GM10847 (cell line): ENCODE results near the gene IKZF2.

Source experiments
- POLR2A ChIP-seq: IDR thresholded peaks from 2 replicates; pipeline ENCODE4 v1.6.1; 2011; ENCODE audit not compliant: insufficient read length; ENCODE audit errors: extremely low read depth

Gene IKZF2

GRCh38 chr2:213010106-213010779 lies 141.2 kb downstream of the IKZF2 start:
- no peak for TF ChIP-seq POLR2A

DNA sequence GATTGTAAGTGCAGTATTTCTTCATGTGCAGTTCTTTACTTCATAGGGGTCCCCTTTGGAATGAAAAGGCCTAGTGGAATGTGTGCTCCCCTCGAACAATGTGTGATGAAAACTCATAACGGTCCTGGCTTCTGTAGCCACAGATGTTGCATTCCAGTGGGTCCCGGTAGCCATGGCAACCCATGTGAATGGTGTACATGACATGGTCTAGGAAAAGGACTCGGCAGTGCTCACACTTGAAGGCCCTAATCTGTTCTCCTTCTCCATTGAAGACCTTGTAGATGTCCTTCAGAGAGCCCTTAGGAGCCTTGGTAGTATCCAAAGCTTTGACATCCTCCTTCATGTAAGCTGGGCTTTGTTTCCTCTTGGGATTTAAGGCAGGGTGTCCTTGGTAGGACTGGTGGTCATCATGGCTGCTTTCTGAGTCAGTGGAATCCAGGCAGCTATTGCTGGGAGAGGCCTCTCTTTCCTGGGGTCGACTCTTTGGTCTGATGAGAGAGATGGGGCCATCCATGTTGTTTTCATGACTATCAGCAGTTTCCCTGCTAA lies 144.0 kb downstream of the IKZF2 start:
- TF ChIP-seq POLR2A, result no peak

- TF ChIP-seq POLR2A, result no peak
Observed at GRCh38 chr2:213004197-213004821, 147.1 kb downstream of the IKZF2 start.

GRCh38 chr2:213002383-213002782 lies 149.0 kb downstream of the IKZF2 start:
- TF ChIP-seq POLR2A, result no peak

GRCh38 chr2:213001297-213001910 lies 150.0 kb downstream of the IKZF2 start:
- no peak for TF ChIP-seq POLR2A

GRCh38 chr2:212998626-212999359 lies 152.6 kb downstream of the IKZF2 start:
- no peak for TF ChIP-seq POLR2A

DNA sequence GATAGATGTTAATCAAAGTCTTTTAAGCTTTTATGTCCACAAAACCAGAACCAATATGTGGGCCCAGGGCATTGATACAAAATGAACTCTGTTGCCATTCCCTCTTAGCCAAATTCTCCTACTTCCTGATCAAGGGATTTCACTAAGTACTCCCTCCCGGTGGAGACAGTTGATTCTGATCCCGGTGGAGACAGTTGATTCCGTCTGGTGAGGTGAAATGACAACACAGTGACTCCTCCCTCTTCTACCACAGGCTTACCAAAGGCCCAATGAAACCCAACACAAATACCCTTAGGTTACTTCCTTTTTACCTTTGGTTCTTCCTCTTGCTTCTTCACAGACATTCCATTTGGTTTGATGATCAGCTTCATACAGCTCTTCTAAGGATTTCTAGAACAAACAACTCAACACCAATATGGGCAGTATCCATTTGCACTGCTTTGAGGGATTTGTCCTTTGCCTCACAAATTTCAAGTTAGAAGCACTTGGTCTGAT lies 153.8 kb downstream of the IKZF2 start:
- no peak for TF ChIP-seq POLR2A

GRCh38 chr2:212995920-212996319 lies 155.5 kb downstream of the IKZF2 start:
- no peak for TF ChIP-seq POLR2A

DNA sequence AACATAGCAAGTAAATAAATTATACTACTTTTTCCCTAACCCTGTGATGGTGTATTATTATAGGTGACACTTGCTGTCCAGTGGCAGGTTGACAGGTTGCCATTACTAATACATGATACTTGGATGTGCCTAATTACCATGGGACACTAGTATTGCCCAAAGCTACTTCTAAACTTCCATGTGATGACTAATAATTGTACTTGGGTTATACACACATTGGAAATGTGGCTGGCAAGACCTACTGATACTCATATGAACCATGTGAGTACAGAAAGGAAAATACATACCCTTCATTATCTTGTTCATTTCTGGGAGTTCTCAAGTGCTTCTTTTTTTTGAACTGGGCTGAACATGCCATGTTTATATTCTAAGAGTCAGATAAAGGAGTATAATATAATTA lies 156.4 kb downstream of the IKZF2 start:
- no peak for TF ChIP-seq POLR2A

DNA sequence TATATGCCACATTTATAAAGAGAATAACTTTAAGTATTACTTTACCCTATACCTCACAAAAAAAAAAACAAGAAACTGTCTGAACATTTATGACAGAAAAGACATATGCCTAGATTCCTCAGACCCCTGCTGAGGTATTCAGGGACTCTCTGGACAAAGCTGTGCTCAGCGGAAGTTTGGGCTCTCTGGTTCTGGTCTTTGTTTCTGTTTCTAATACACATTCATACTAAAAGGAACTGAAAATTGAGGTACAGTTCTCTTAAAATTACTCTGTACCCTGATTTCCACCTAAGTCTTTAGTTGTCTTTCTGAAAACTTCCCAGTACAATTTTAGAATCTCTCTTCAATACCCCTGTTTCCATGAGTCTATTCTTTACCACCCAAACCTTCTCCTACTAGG lies 160.3 kb downstream of the IKZF2 start:
- no peak for TF ChIP-seq POLR2A

- no peak for TF ChIP-seq POLR2A
Observed at GRCh38 chr2:212990697-212991096, 160.7 kb downstream of the IKZF2 start.

GRCh38 chr2:212987492-212987891 lies 163.9 kb downstream of the IKZF2 start:
- no peak for TF ChIP-seq POLR2A

DNA sequence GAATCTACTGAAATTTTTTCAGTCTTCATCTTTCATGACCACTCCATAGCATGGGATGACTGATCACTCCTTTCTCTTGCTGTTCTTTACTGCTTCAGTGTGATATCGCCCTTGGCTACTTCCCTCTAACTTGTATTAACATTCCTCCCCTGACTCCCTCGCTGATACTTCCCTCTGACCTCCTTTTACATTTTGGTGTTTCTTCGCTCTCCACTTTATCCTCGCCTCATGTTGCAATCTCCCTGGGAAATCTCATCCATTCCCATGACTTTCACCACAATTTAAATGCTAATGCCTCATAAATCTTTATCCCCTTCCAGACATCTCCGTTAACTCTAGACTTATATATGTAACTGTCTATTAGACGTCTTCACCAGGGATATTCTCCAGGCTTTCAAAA lies 167.3 kb downstream of the IKZF2 start:
- TF ChIP-seq POLR2A, result no peak

DNA sequence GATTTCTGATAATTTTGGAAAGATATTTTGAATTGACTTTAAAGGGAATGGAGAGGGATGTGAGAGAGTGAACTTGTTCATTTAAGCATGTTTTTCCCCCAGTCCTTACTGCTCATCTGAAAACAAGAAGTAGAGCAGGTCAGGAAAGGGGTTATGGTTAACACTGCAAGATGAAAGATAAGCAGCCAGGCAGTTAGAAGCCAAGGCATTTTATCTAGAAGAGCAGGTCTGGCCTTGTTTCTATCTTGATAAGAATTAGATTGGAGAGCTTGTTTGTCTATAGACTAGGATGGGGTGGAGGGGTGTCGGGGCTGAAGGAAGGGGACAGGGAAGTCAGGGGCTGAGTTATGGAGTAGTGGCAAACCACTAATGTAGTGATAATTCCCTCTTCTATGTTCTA lies 171.6 kb downstream of the IKZF2 start:
- no peak for TF ChIP-seq POLR2A

DNA sequence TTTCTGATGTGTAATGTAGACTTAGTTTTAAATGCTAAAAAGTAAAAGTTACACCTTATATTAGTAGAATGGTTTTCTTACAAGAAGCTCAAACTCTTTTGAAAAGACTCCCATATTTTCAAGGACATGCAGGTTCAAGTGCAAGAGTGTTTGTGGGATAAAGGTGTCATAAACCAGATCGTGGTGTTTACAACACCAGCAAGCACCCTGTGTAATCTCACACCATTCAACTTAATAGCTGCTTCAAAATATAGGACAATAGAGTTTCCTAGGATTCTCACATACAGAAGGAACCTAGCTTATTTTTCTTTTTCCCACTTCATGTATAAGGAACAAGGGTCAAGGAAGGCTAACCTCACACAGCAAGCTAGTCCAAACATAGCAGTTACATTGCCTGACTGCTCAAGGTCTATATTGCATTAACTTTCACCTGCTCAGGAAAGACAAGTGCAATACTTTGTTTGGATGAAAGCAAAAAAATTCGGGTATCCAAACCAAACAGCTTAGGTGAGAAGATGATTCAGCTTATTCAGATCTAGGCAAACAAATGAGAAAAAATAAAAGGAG lies 172.3 kb downstream of the IKZF2 start:
- no peak for TF ChIP-seq POLR2A
